Ovary (tissue), 9 donors: ENCODE results near the gene APBA1. TPM values are rescaled to one million over a fixed set of nuclear protein-coding genes. Genes with fewer than 3 reads are reported as not detected.

Experiments used
- DNase-seq, 5 donors: peaks; one replicate each; pipeline ENCODE4 v3.0.0-alpha.2; 2019 to 2020
- H3K27ac ChIP-seq, 2 donors: fragments of 200-600 bp; one replicate each; pipeline versions ENCODE4 v1.5.1 to v1.8.0; 2019 to 2022
- H3K27me3 ChIP-seq: fragments of 200-600 bp; one replicate; pipeline ENCODE4 v1.8.0; 2022
- H3K36me3 ChIP-seq: fragments of 200-600 bp; sonication (generic); one replicate; pipeline ENCODE4 v1.5.1; 2019
- H3K4me1 ChIP-seq: one replicate; pipeline ENCODE4 v1.8.1; 2013; ENCODE audit warnings: mild to moderate bottlenecking, moderate library complexity; ENCODE audit not compliant: insufficient read depth
- H3K4me3 ChIP-seq: fragments of 200-600 bp; sonication (generic); one replicate; pipeline ENCODE4 v1.5.1; 2017
- H3K9me3 ChIP-seq, 2 donors: fragments of 200-600 bp in 1 of 2; sonication (generic) in 1 of 2; one replicate each; pipeline versions ENCODE4 v1.5.1 to v1.8.1; 2013 to 2019; ENCODE audit warnings: mild to moderate bottlenecking in 1 of 2, moderate library complexity in 1 of 2
- EP300 ChIP-seq: sonication (generic); formaldehyde crosslinking; IDR thresholded peaks from one replicate; pipeline ENCODE4 v1.6.1; 2017; ENCODE audit warnings: antibody characterized with exemption
- POLR2A ChIP-seq: fragments of 450-650 bp; IDR thresholded peaks from one replicate; pipeline ENCODE4 v1.6.1; 2017; ENCODE audit warnings: antibody characterized with exemption, mild to moderate bottlenecking, moderate library complexity
- WGBS, 3 donors: extraction: QIAGEN DNeasy Blood & Tissue Kit in 1 of 3; methylation state at CpG; one replicate each; pipeline versions ENCODE4 v1.1.5 to v1.1.7; 2013 to 2017; 5-methylcytosine and 5-hydroxymethylcytosine counted together
- intact Hi-C, 4 donors: fragments of 100-400 bp; cut with DNase I; formaldehyde crosslinking; loops; one replicate each; pipeline versions ENCODE4 v1.11.0 to v1.15.1; 2022 to 2023
- polyA plus RNA-seq, 2 donors: library from polyadenylated mRNA; stranded (reverse); fragments of 200-250 nt in 1 of 2; fragments of 350-450 nt in 1 of 2; fragmentation: Illumina TruSeq in 1 of 2; extraction: RNeasy Lipid Tissue Mini Kit (QIAGEN cat#74804) in 1 of 2; gene quantifications; one replicate each; pipeline ENCODE4 v1.2.3, GENCODE V29; 2013 to 2014
- total RNA-seq, 7 donors: library from RNA; depleted of rRNA in 2 of 7; stranded (reverse); fragments of >200 nt in 2 of 7; fragmentation: NEBNext Ultra II Directional in 3 of 7; extraction: Animal tissue kit (Norgen Biotek cat#: 25700) in 3 of 7; gene quantifications; one replicate each; pipeline versions ENCODE4 v1.1.0 to v1.2.4, GENCODE V29; 2016 to 2023
- TF ChIP-seq, protein P1 (sequence below), 3 donors: fragments of 450-650 bp in 2 of 3; fragments of 200-600 bp in 1 of 3; IDR thresholded peaks; one replicate each; pipeline versions ENCODE4 v1.5.1 to v1.8.0; 2016 to 2022; ENCODE audit warnings: antibody characterized with exemption in 3 of 3, mild to moderate bottlenecking in 1 of 3
- donor health status: DM: no; HTN: no; CAD: no; lungs with moderate emphysema.
- donor health status: DM: no; HTN: no; CAD: no.
- donor health status: Bipolar disorder and iron deficiency.
- donor health status: DM: yes; HTN: yes; CAD: no.
- donor health status: DM: no; HTN: no; CAD: no.
- donor health status: DM: yes; HTN: yes; CAD: no.

Gene APBA1
- total and polyA plus RNA-seq, 9 donors, result 2.8 to 17.6 (median 12.9) TPM

DNA sequence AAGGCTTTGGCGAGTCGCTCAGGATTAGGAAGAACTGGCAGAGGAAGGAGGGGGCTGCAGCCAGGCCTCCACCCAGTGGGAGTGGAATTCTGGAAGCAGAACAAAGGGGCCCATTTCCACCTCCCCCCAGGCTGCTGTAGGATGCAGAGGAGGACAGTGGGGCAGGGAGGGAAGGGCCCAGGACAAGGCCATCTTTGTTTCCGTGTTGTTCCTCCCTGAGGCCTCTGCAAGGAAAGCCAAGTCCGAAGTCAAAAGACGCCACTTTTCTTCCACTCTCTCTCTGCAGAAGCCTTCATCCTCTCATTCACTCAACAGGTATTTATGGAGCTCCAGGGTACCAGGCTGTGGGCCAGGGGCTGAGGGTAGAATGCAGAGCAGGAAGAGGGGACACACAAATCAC is 276.5 kb downstream of the APBA1 start:
- no peak overlapping the region for H3K27ac ChIP-seq
- intact Hi-C loops, result loop anchor here in 1 of 4 donors (1.0 to 10.0 kb wide), 2 partner anchors 171 to 250 kb away; no protein-coding TSS in a partner anchor

DNA sequence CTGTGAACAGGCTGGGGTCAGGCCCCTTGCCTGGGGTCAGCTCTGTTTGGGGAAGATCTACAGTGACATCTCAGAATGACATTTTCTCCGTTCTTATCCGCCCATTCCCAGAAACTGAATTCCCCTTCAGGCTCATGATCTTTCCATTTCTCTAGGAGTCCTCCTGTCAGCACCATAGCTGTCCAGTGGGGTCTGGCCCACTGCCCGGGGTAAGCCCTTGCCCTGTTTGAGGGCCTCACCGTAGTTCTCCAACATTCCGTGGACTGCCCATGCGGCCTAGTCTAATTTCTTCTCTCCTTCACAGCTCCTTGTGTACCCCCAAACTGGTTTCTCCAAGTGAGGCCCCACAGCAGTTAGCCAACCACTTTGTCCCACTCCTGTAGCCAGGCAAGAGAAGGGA is 278.7 kb downstream of the APBA1 start:
- H3K4me1 ChIP-seq, result peaks cover 14% of the 10 kb centered on the region
- no peak overlapping the region for H3K4me3 ChIP-seq
- H3K27me3 ChIP-seq, result no peaks in the 10 kb centered on the region
- intact Hi-C loops, result loop anchor here in 1 of 4 donors (10.0 kb wide), 1 partner anchor 169 kb away; no protein-coding TSS in a partner anchor
- no peaks in the 10 kb centered on the region for H3K36me3 ChIP-seq
- H3K27ac ChIP-seq, result no peak overlapping the region
- no peaks in the 10 kb centered on the region for H3K9me3 ChIP-seq
- WGBS, 3 donors, result 93 to 97% (median 95%) methylated on average over 6 of the region's 6 CpGs
- TF ChIP-seq EP300 (no peak), POLR2A (no peak)
- TF ChIP-seq, protein P1, sequence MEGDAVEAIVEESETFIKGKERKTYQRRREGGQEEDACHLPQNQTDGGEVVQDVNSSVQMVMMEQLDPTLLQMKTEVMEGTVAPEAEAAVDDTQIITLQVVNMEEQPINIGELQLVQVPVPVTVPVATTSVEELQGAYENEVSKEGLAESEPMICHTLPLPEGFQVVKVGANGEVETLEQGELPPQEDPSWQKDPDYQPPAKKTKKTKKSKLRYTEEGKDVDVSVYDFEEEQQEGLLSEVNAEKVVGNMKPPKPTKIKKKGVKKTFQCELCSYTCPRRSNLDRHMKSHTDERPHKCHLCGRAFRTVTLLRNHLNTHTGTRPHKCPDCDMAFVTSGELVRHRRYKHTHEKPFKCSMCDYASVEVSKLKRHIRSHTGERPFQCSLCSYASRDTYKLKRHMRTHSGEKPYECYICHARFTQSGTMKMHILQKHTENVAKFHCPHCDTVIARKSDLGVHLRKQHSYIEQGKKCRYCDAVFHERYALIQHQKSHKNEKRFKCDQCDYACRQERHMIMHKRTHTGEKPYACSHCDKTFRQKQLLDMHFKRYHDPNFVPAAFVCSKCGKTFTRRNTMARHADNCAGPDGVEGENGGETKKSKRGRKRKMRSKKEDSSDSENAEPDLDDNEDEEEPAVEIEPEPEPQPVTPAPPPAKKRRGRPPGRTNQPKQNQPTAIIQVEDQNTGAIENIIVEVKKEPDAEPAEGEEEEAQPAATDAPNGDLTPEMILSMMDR (IDR thresholded peaks at IDR 0.05), result no peak
- DNase-seq, result no peak

More for the DNA sequence above, 276.5 kb downstream of the APBA1 start:
- no peaks in the 10 kb centered on the region for H3K9me3 ChIP-seq
- TF ChIP-seq EP300 (no peak), POLR2A (no peak)
- TF ChIP-seq, protein P1 (IDR thresholded peaks at IDR 0.05), result no peak
- H3K4me1 ChIP-seq, result peaks cover 14% of the 10 kb centered on the region
- no peaks in the 10 kb centered on the region for H3K27me3 ChIP-seq
- no peak for DNase-seq
- H3K4me3 ChIP-seq, result no peak overlapping the region
- WGBS, 3 donors, result 63 to 84% (median 80%) methylated on average over 5 of the region's 5 CpGs
- no peaks in the 10 kb centered on the region for H3K36me3 ChIP-seq

- H3K9me3 ChIP-seq, result no peaks in the 10 kb centered on the region
- H3K27me3 ChIP-seq, result no peaks in the 10 kb centered on the region
- H3K4me1 ChIP-seq, result peaks cover 10% of the 10 kb centered on the region
- no peak overlapping the region for H3K4me3 ChIP-seq
- DNase-seq, result no peak
- WGBS, 3 donors, result 90 to 95% (median 92%) methylated on average over 5 of the region's 5 CpGs
- intact Hi-C loops, result loop anchor here in 1 of 4 donors (10.0 kb wide), 1 partner anchor 168 kb away; no protein-coding TSS in a partner anchor
- no peak overlapping the region for H3K27ac ChIP-seq
- H3K36me3 ChIP-seq, result no peaks in the 10 kb centered on the region
- TF ChIP-seq, protein P1 (IDR thresholded peaks at IDR 0.05), result no peak
- TF ChIP-seq EP300, result no peak
- no peak for TF ChIP-seq POLR2A
These were observed 279.3 kb downstream of the APBA1 start for GRCh38 chr9:69392826-69393225.

DNA sequence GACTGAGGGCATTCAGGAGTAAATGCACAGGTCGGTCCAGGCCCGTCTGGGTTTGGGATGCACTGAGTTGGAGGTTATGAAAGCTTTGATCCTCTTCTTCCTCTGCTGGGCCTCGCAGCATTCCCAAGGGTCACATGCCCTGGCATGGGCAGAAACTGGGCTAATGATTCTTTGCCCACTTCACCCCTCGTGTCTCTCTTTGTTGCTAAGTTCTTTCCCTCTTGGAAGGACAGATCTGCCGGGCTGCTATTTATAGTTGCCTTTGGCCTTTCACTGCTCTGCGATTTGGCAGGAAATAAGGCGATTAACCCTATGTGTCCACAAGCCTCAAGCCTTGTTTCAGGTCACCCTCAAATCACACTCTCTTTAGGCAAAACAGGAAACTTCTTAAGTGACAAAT is 280.2 kb downstream of the APBA1 start:
- intact Hi-C loops, result loop anchor here in 1 of 4 donors (10.0 kb wide), 1 partner anchor 167 kb away; no protein-coding TSS in a partner anchor
- H3K9me3 ChIP-seq, result no peaks in the 10 kb centered on the region
- peak overlapping the region in 1 of 2 donors; percentile 38 for H3K27ac ChIP-seq
- 25 to 42% (median 32%) methylated on average over 7 of the region's 7 CpGs for WGBS, 3 donors
- H3K4me3 ChIP-seq, result no peak overlapping the region
- H3K36me3 ChIP-seq, result no peaks in the 10 kb centered on the region
- peaks cover 7% of the 10 kb centered on the region for H3K4me1 ChIP-seq
- DNase-seq, result no peak
- no peak for TF ChIP-seq EP300
- TF ChIP-seq POLR2A, result no peak
- TF ChIP-seq, protein P1 (IDR thresholded peaks at IDR 0.05), result no peak
- no peaks in the 10 kb centered on the region for H3K27me3 ChIP-seq
